Measurements from ENCODE around the gene RPL5. TPM values are rescaled to one million over a fixed set of nuclear protein-coding genes. Genes with fewer than 3 reads are reported as not detected.

RPL5 gene
- total RNA-seq, 2 experiments from 2014 or later: 1,651 to 1,862 TPM

- no TSS peak for BruUV-seq (replicated peaks)
- H3K4me2 ChIP-seq (ENCODE audit: low read length): no peak overlapping the region
- ChIA-PET POLR2A (no interaction called here), CTCF (ENCODE audit: unreplicated experiment) (no interaction called here)
- H3K4me3 ChIP-seq (ENCODE audit: low read depth, low read length, poor library complexity, severe bottlenecking): no peak overlapping the region
- intact Hi-C loops (cut with micrococcal nuclease; ENCODE audit: unreplicated experiment): no loop called here
- no peaks in the 10 kb centered on the region for H4K20me1 ChIP-seq (ENCODE audit: insufficient read depth, low read length)
- H3K79me2 ChIP-seq (ENCODE audit: insufficient read depth, low read depth, low read length): no peaks in the 10 kb centered on the region
- H3K9me2 ChIP-seq (ENCODE audit: insufficient read depth, low read length): no peaks in the 10 kb centered on the region
- no peaks in the 10 kb centered on the region for H3K9me3 ChIP-seq (ENCODE audit: low read length)
- DNase-seq (ENCODE audit: low spot score): no peak
- H2AFZ ChIP-seq (ENCODE audit: low read length): no peak overlapping the region
- no peaks in the 10 kb centered on the region for H3K4me1 ChIP-seq (ENCODE audit: insufficient read depth, low read length, poor library complexity, severe bottlenecking)
- TF ChIP-seq CTCF (conservative IDR thresholded peaks at IDR 0.05; ENCODE audit: low read length) (no peak), EZH2phosphoT487 (IDR thresholded peaks at IDR 0.05; ENCODE audit: borderline replicate concordance, low read depth, low read length) (no peak)
- H3K36me3 ChIP-seq (ENCODE audit: insufficient read depth, low read length): no peaks in the 10 kb centered on the region
- no peak overlapping the region for H3K27ac ChIP-seq (ENCODE audit: low read depth, low read length, poor library complexity, severe bottlenecking)
These were observed 9.0 kb upstream of the RPL5 start for GRCh38 chr1:92822879-92823278.

- Histone ChIP-seq H3K4me2 (ENCODE audit: low read length) (no peak overlapping the region), H3K27ac (ENCODE audit: low read depth, low read length, poor library complexity, severe bottlenecking) (no peak overlapping the region), H3K79me2 (ENCODE audit: insufficient read depth, low read depth, low read length) (no peaks in the 10 kb centered on the region), H3K9me2 (ENCODE audit: insufficient read depth, low read length) (no peaks in the 10 kb centered on the region), H3K9me3 (ENCODE audit: low read length) (no peaks in the 10 kb centered on the region), H3K4me3 (ENCODE audit: low read depth, low read length, poor library complexity, severe bottlenecking) (no peak overlapping the region), H2AFZ (ENCODE audit: low read length) (no peak overlapping the region), H3K4me1 (ENCODE audit: insufficient read depth, low read length, poor library complexity, severe bottlenecking) (peaks cover 4% of the 10 kb centered on the region), H4K20me1 (ENCODE audit: insufficient read depth, low read length) (no peaks in the 10 kb centered on the region), H3K36me3 (ENCODE audit: insufficient read depth, low read length) (no peaks in the 10 kb centered on the region)
- no peak for DNase-seq (ENCODE audit: low spot score)
- TF ChIP-seq CTCF (conservative IDR thresholded peaks at IDR 0.05; ENCODE audit: low read length): no peak
- TF ChIP-seq EZH2phosphoT487 (IDR thresholded peaks at IDR 0.05; ENCODE audit: borderline replicate concordance, low read depth, low read length): no peak
- CTCF ChIA-PET (ENCODE audit: unreplicated experiment): no interaction called here
- BruUV-seq (replicated peaks): no TSS peak
- POLR2A ChIA-PET: no interaction called here
- intact Hi-C loops (cut with micrococcal nuclease; ENCODE audit: unreplicated experiment): no loop called here
These were observed 5.0 kb upstream of the RPL5 start for GRCh38 chr1:92826792-92827191.

- Histone ChIP-seq H4K20me1 (ENCODE audit: insufficient read depth, low read length) (peaks cover 31% of the 10 kb centered on the region), H3K9me2 (ENCODE audit: insufficient read depth, low read length) (no peaks in the 10 kb centered on the region), H3K4me2 (ENCODE audit: low read length) (peak overlapping the region; percentile 34), H3K4me1 (ENCODE audit: insufficient read depth, low read length, poor library complexity, severe bottlenecking) (peaks cover 35% of the 10 kb centered on the region), H3K4me3 (ENCODE audit: low read depth, low read length, poor library complexity, severe bottlenecking) (peak overlapping the region; percentile 89), H2AFZ (ENCODE audit: low read length) (peak overlapping the region; percentile 59), H3K36me3 (ENCODE audit: insufficient read depth, low read length) (peaks cover 42% of the 10 kb centered on the region), H3K79me2 (ENCODE audit: insufficient read depth, low read depth, low read length) (peaks cover 45% of the 10 kb centered on the region), H3K27ac (ENCODE audit: low read depth, low read length, poor library complexity, severe bottlenecking) (no peak overlapping the region), H3K9me3 (ENCODE audit: low read length) (no peaks in the 10 kb centered on the region)
- no peak for DNase-seq (ENCODE audit: low spot score)
- no peak for TF ChIP-seq EZH2phosphoT487 (IDR thresholded peaks at IDR 0.05; ENCODE audit: borderline replicate concordance, low read depth, low read length)
- TF ChIP-seq CTCF (conservative IDR thresholded peaks at IDR 0.05; ENCODE audit: low read length): no peak
- intact Hi-C loops (cut with micrococcal nuclease; ENCODE audit: unreplicated experiment): loop anchor here (5.0 to 10.0 kb wide), 3 partner anchors 246 to 516 kb away; partner anchors contain the start of genes CCDC18, DR1, MTF2 and TMED5
- CTCF ChIA-PET (ENCODE audit: unreplicated experiment): interaction anchor here (0.7 to 1.6 kb wide), 2 partner anchors 10 to 162 kb away, joined by 3 read pairs; no protein-coding TSS in a partner anchor
- BruUV-seq (replicated peaks): no TSS peak
- POLR2A ChIA-PET: interaction anchor here (0.7 to 2.4 kb wide), 4 partner anchors 10 to 514 kb away, joined by 3 to 12 read pairs (median 6); partner anchors contain the start of gene EVI5
These were observed 475 bp upstream of the RPL5 start for GRCh38 chr1:92831368-92831761.

Data from OCI-LY7 (cell line).